SK-N-MC (cell line): Measurements from ENCODE around the gene CLSTN2.

Experiments
- EZH2 ChIP-seq: fragments of 200-600 bp; sonication (generic); IDR thresholded peaks from one replicate; pipeline ENCODE4 v1.6.1; 2017; ENCODE audit warnings: antibody characterized with exemption
- POLR2AphosphoS5 ChIP-seq: IDR thresholded peaks from 2 replicates; pipeline ENCODE4 v1.6.1; 2012; ENCODE audit warnings: mild to moderate bottlenecking, low read depth, low read length, borderline replicate concordance

DNA sequence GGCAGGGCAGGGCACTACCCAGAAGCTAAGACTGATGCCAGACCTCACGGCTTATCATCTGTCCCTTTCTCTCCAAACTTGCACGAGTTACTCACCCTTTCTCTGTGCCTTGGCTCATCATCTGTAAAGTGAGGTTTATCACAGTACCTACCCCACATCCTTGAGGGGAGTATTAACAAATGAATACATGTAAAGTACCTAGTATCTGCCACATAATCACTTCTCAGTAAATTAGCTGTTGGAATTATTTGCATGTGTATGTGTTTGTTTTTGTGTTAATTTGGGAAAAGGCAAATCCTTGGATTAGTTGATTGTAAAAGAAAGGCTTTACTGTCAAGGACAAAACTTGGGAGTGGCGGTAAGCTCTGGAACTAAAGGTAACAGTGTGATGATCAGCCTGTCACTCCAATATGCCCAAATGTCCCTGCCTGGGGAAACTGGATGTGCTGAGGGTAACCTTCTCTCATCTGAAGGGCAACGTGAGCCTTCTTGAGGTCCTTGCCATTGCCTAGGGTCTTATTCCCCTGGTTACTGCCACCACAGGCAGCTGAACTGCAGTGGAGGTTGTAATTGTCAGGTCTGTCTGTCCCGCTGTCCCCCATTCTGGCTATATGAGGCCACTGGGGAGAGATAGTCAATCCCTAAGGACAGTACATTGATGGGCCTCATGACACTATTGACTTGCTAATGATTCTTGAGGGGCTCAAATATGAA is 269.4 kb downstream of the CLSTN2 start:
- TF ChIP-seq EZH2 (no peak), POLR2AphosphoS5 (no peak)
